WTC11 (cell line): ENCODE measurements around the gene ZBTB20.

Experiments
- CBFB ChIP-seq: sonication (generic); formaldehyde crosslinking; IDR thresholded peaks from 2 replicates; pipeline ENCODE4 v1.8.1; 2022; ENCODE audit warnings: mild to moderate bottlenecking, low read depth, missing genetic modification reagents
- CTCF ChIP-seq: fragments of 200-600 bp; IDR thresholded peaks from 2 replicates; pipeline ENCODE4 v1.8.0; 2022; ENCODE audit warnings: antibody characterized with exemption
- E2F5 ChIP-seq: sonication (generic); formaldehyde crosslinking; IDR thresholded peaks from 2 replicates; pipeline ENCODE4 v1.8.1; 2022; ENCODE audit warnings: mild to moderate bottlenecking, moderate library complexity, missing genetic modification reagents
- ESRRA ChIP-seq: sonication (generic); formaldehyde crosslinking; IDR thresholded peaks from 2 replicates; pipeline ENCODE4 v1.8.1; 2022; ENCODE audit warnings: mild to moderate bottlenecking, missing genetic modification reagents, borderline replicate concordance
- NR2C2 ChIP-seq: sonication (generic); formaldehyde crosslinking; IDR thresholded peaks from 2 replicates; pipeline ENCODE4 v1.8.0; 2022; ENCODE audit warnings: mild to moderate bottlenecking, missing genetic modification reagents
- SP1 ChIP-seq: sonication (generic); formaldehyde crosslinking; conservative IDR thresholded peaks from 2 replicates; pipeline ENCODE4 v1.8.1; 2022; ENCODE audit warnings: missing genetic modification reagents
- TEAD1 ChIP-seq: sonication (generic); formaldehyde crosslinking; IDR thresholded peaks from 2 replicates; pipeline ENCODE4 v1.8.0; 2022; ENCODE audit warnings: mild to moderate bottlenecking, missing genetic modification reagents
- TEAD4 ChIP-seq: sonication (generic); formaldehyde crosslinking; IDR thresholded peaks from 2 replicates; pipeline ENCODE4 v1.8.0; 2022; ENCODE audit warnings: mild to moderate bottlenecking, missing genetic modification reagents
- ZNF512 ChIP-seq: sonication (generic); formaldehyde crosslinking; IDR thresholded peaks from 2 replicates; pipeline ENCODE4 v1.8.1; 2022; ENCODE audit warnings: missing genetic modification reagents, borderline replicate concordance

GRCh38 chr3:114545193-114545592, 601.9 kb downstream of the ZBTB20 start:
- no peak for TF ChIP-seq TEAD1
- no peak for TF ChIP-seq TEAD4 (CRISPR knock-in tag)
- TF ChIP-seq CTCF: no peak
- TF ChIP-seq NR2C2 (CRISPR knock-in tag): no peak
- no peak for TF ChIP-seq ZNF512 (CRISPR knock-in tag)
- no peak for TF ChIP-seq CBFB (CRISPR knock-in tag)
- TF ChIP-seq E2F5: no peak
- TF ChIP-seq ESRRA (CRISPR knock-in tag): no peak
- TF ChIP-seq SP1 (CRISPR knock-in tag): no peak
